Measurements from ENCODE around the gene ENO1. TPM values are rescaled to one million over a fixed set of nuclear protein-coding genes. Genes with fewer than 3 reads are reported as not detected.

Gene ENO1
- total and polyA plus RNA-seq, 9 of the 15 experiments (the other 6 are each of a cell fraction or from before 2014, with no cell fraction given): 2,249 to 7,472 (median 2,868) TPM

DNA sequence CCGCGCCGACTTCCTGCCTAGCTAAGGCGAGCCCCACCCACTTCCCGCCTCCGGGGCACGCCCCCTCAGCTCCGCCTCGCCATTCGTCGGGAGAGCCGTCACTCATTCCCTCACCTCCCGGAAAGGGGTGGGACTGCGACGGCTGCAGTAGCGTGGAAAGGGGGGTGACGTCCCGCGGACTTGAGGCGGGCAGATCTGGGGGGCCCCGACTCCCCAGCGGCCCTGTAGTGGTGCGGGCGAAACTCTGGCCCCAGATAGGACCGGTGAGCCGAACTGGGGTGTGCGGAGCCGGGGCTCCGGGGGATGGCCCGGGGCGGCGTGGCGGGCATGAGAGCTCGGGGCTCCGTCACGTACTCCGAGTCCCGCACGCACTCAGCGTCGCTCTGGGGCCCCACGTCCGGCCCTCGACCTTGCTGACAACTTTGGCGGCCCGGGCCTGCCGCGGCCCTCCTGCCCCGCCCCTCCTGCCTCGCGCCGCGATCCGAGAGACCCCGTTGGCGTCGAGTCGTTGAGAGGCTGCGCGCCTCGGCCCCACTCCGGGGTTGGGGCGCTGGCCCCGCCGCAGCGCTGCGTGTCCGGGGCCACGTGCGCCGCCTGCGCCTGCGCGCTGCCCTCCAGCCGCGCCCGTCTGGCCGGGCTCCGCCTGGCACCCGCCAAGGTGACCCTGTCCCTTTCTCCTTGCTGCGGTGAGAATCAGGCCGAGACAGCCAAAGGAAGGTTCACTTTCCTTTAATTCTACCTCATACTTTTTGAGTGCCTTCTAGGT, 395 bp upstream of the ENO1 start (continued):
- TF ChIP-seq POLR2B (IDR thresholded peaks at IDR 0.05; ENCODE audit: low read depth, partially characterized antibody) (peak; percentile 66), ZNF408 (CRISPR knock-in tag; IDR thresholded peaks at IDR 0.05; ENCODE audit: low read depth) (no peak), ZBTB49 (CRISPR knock-in tag; IDR thresholded peaks at IDR 0.05; ENCODE audit: borderline replicate concordance) (peak; percentile 64; the same call in 1 of the 2 replicates), KDM5B (IDR thresholded peaks at IDR 0.05; ENCODE audit: insufficient replicate concordance, low read depth, low read length) (peak; percentile 67), MBD2 (IDR thresholded peaks at IDR 0.05; ENCODE audit: borderline replicate concordance, low read depth) (peak; percentile 95), ARNT (IDR thresholded peaks at IDR 0.05) (peak; percentile 98 to 100), SRSF1 (IDR thresholded peaks at IDR 0.05; ENCODE audit: low read depth, low read length) (peak; percentile 68; the same call in 1 of the 2 replicates), NR1H2 (CRISPR knock-in tag; IDR thresholded peaks at IDR 0.05) (no peak; the same call in 1 of the 2 replicates), ARID1B (IDR thresholded peaks at IDR 0.05) (peak; percentile 17; the same call in 1 of the 2 replicates), BCOR (IDR thresholded peaks at IDR 0.05) (no peak), HDAC6 (IDR thresholded peaks at IDR 0.05; ENCODE audit: low read depth, low read length) (no peak), CHD2 (IDR thresholded peaks at IDR 0.05; ENCODE audit: low read depth, low read length) (peak; percentile 80), CBX1 (IDR thresholded peaks at IDR 0.05; ENCODE audit: low read depth) (peak; percentile 85; the same call in 1 of the 2 replicates), ASH1L (IDR thresholded peaks at IDR 0.05; ENCODE audit: borderline replicate concordance, low read depth, partially characterized antibody) (peak; percentile 71), CREB1 (IDR thresholded peaks at IDR 0.05) (peak; percentile 69), CREB1 (CRISPR knock-in tag; IDR thresholded peaks at IDR 0.05) (peak; percentile 80), TCF3 (CRISPR knock-in tag; IDR thresholded peaks at IDR 0.05) (peak; percentile 34; the same call in 1 of the 2 replicates), ZNF589 (CRISPR knock-in tag; IDR thresholded peaks at IDR 0.05; ENCODE audit: low read depth) (peak; percentile 90), ZNF445 (CRISPR knock-in tag; IDR thresholded peaks at IDR 0.05; ENCODE audit: low read depth) (no peak), KLF1 (tag; IDR thresholded peaks at IDR 0.05) (peak; percentile 86)
- TF ChIP-seq, protein P1, sequence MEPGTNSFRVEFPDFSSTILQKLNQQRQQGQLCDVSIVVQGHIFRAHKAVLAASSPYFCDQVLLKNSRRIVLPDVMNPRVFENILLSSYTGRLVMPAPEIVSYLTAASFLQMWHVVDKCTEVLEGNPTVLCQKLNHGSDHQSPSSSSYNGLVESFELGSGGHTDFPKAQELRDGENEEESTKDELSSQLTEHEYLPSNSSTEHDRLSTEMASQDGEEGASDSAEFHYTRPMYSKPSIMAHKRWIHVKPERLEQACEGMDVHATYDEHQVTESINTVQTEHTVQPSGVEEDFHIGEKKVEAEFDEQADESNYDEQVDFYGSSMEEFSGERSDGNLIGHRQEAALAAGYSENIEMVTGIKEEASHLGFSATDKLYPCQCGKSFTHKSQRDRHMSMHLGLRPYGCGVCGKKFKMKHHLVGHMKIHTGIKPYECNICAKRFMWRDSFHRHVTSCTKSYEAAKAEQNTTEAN (CRISPR knock-in tag; IDR thresholded peaks at IDR 0.05): peak; percentile 85; the same call in 1 of the 2 replicates
- TF ChIP-seq, protein P2, sequence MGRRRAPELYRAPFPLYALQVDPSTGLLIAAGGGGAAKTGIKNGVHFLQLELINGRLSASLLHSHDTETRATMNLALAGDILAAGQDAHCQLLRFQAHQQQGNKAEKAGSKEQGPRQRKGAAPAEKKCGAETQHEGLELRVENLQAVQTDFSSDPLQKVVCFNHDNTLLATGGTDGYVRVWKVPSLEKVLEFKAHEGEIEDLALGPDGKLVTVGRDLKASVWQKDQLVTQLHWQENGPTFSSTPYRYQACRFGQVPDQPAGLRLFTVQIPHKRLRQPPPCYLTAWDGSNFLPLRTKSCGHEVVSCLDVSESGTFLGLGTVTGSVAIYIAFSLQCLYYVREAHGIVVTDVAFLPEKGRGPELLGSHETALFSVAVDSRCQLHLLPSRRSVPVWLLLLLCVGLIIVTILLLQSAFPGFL (CRISPR knock-in tag; IDR thresholded peaks at IDR 0.05): no peak
